SK-N-SH treated with all-trans-retinoic acid at 6 μM for 48 hours (cell line): ENCODE data around the gene PTPRN2.

Experiments
- ATAC-seq: fragments of 200-7000 bp; cut with Tn5 transposase; 3 replicates; pipeline ENCODE4 v1.9.1; 2020; ENCODE audit warnings: mild to moderate bottlenecking, moderate library complexity
- ARNTL ChIP-seq: fragments of 450-650 bp; formaldehyde crosslinking; IDR thresholded peaks from 2 replicates; pipeline ENCODE4 v1.5.0; 2020; ENCODE audit warnings: low read depth, mild to moderate bottlenecking, moderate library complexity, borderline replicate concordance
- BACH2 ChIP-seq: fragments of 250-450 bp; sonication (Bioruptor Pico); IDR thresholded peaks from 2 replicates; pipeline ENCODE4 v1.9.0; 2021; ENCODE audit warnings: mild to moderate bottlenecking, borderline replicate concordance
- ESRRG ChIP-seq: fragments of 250-450 bp; sonication (Bioruptor Pico); IDR thresholded peaks from 2 replicates; pipeline ENCODE4 v1.6.1; 2021; ENCODE audit warnings: mild to moderate bottlenecking
- GLIS3 ChIP-seq: fragments of 250-450 bp; sonication (Bioruptor Pico); IDR thresholded peaks from 2 replicates; pipeline ENCODE4 v1.5.0; 2020; ENCODE audit warnings: mild to moderate bottlenecking, moderate library complexity
- ISL1 ChIP-seq: fragments of 250-450 bp; sonication (Bioruptor Pico); IDR thresholded peaks from 2 replicates; pipeline ENCODE4 v2.1.2; 2022; ENCODE audit warnings: mild to moderate bottlenecking, moderate library complexity
- OSR1 ChIP-seq: fragments of 250-450 bp; sonication (Bioruptor Pico); IDR thresholded peaks from 2 replicates; pipeline ENCODE4 v1.8.0; 2022; ENCODE audit warnings: moderate library complexity, mild to moderate bottlenecking, inconsistent platforms
- PATZ1 ChIP-seq: fragments of 250-450 bp; sonication (Bioruptor Pico); IDR thresholded peaks from 2 replicates; pipeline ENCODE4 v1.8.0; 2020; ENCODE audit warnings: mild to moderate bottlenecking, moderate library complexity, borderline replicate concordance
- POU6F1 ChIP-seq: fragments of 250-450 bp; sonication (Bioruptor Pico); IDR thresholded peaks from 2 replicates; pipeline ENCODE4 v1.8.0; 2021; ENCODE audit warnings: low read depth, mild to moderate bottlenecking, moderate library complexity, borderline replicate concordance
- PPARA ChIP-seq: fragments of 250-450 bp; sonication (Bioruptor Pico); IDR thresholded peaks from 2 replicates; pipeline ENCODE4 v1.5.0; 2020; ENCODE audit warnings: mild to moderate bottlenecking, borderline replicate concordance
- RARB ChIP-seq: fragments of 250-450 bp; sonication (Bioruptor Pico); IDR thresholded peaks from 2 replicates; pipeline ENCODE4 v1.8.0; 2021; ENCODE audit warnings: mild to moderate bottlenecking, moderate library complexity
- SNAI2 ChIP-seq: fragments of 250-450 bp; sonication (Bioruptor Pico); IDR thresholded peaks from 2 replicates; pipeline ENCODE4 v1.5.0; 2020; ENCODE audit warnings: mild to moderate bottlenecking, moderate library complexity
- TCF4 ChIP-seq: fragments of 250-450 bp; sonication (Bioruptor Pico); IDR thresholded peaks from 2 replicates; pipeline ENCODE4 v1.8.0; 2021; ENCODE audit warnings: mild to moderate bottlenecking, moderate library complexity, borderline replicate concordance
- TOX ChIP-seq: fragments of 250-450 bp; sonication (Bioruptor Pico); IDR thresholded peaks from 2 replicates; pipeline ENCODE4 v1.8.0; 2021; ENCODE audit warnings: mild to moderate bottlenecking, moderate library complexity, borderline replicate concordance
- ZFP3 ChIP-seq: fragments of 250-450 bp; sonication (Bioruptor Pico); IDR thresholded peaks from 2 replicates; pipeline ENCODE4 v1.5.0; 2020; ENCODE audit warnings: mild to moderate bottlenecking, moderate library complexity
- ZFP30 ChIP-seq: fragments of 450-650 bp; formaldehyde crosslinking; IDR thresholded peaks from 2 replicates; pipeline ENCODE4 v1.5.0; 2022; ENCODE audit warnings: mild to moderate bottlenecking, moderate library complexity
- ZNF565 ChIP-seq: fragments of 450-650 bp; formaldehyde crosslinking; conservative IDR thresholded peaks from 2 replicates; pipeline ENCODE4 v1.5.0; 2020; ENCODE audit warnings: low read depth, mild to moderate bottlenecking, moderate library complexity
- ZNF70 ChIP-seq: fragments of 450-650 bp; formaldehyde crosslinking; IDR thresholded peaks from 2 replicates; pipeline ENCODE4 v1.5.0; 2020; ENCODE audit warnings: mild to moderate bottlenecking, moderate library complexity
- TF ChIP-seq, protein P1 (sequence below): fragments of 250-450 bp; sonication (Bioruptor Pico); IDR thresholded peaks from 2 replicates; pipeline ENCODE4 v1.5.1; 2021; ENCODE audit warnings: mild to moderate bottlenecking, moderate library complexity
- TF ChIP-seq, protein P2 (sequence below): fragments of 250-450 bp; sonication (Bioruptor Pico); IDR thresholded peaks from 2 replicates; pipeline ENCODE4 v1.5.0; 2020; ENCODE audit warnings: mild to moderate bottlenecking, moderate library complexity
- TF ChIP-seq, protein P3 (sequence below): fragments of 250-450 bp; sonication (Bioruptor Pico); IDR thresholded peaks from 2 replicates; pipeline ENCODE4 v1.5.1; 2020; ENCODE audit warnings: low read depth, mild to moderate bottlenecking, moderate library complexity

PTPRN2 gene

GRCh38 chr7:157900556-157900955 is 687.1 kb downstream of the PTPRN2 start:
- ATAC-seq: no peak
- no peak for TF ChIP-seq PPARA (CRISPR knock-in tag)
- no peak for TF ChIP-seq ISL1 (CRISPR knock-in tag)
- TF ChIP-seq, protein P1, sequence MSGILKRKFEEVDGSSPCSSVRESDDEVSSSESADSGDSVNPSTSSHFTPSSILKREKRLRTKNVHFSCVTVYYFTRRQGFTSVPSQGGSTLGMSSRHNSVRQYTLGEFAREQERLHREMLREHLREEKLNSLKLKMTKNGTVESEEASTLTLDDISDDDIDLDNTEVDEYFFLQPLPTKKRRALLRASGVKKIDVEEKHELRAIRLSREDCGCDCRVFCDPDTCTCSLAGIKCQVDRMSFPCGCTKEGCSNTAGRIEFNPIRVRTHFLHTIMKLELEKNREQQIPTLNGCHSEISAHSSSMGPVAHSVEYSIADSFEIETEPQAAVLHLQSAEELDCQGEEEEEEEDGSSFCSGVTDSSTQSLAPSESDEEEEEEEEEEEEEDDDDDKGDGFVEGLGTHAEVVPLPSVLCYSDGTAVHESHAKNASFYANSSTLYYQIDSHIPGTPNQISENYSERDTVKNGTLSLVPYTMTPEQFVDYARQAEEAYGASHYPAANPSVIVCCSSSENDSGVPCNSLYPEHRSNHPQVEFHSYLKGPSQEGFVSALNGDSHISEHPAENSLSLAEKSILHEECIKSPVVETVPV: no peak
- no peak for TF ChIP-seq TCF4
- TF ChIP-seq PATZ1 (CRISPR knock-in tag): no peak
- no peak for TF ChIP-seq SNAI2 (CRISPR knock-in tag)
- TF ChIP-seq OSR1 (CRISPR knock-in tag): no peak
- TF ChIP-seq BACH2 (CRISPR knock-in tag): no peak
- no peak for TF ChIP-seq POU6F1 (CRISPR knock-in tag)
- no peak for TF ChIP-seq TOX (CRISPR knock-in tag)
- TF ChIP-seq ZNF70 (CRISPR knock-in tag): no peak
- no peak for TF ChIP-seq RARB (CRISPR knock-in tag)
- TF ChIP-seq, protein P2, sequence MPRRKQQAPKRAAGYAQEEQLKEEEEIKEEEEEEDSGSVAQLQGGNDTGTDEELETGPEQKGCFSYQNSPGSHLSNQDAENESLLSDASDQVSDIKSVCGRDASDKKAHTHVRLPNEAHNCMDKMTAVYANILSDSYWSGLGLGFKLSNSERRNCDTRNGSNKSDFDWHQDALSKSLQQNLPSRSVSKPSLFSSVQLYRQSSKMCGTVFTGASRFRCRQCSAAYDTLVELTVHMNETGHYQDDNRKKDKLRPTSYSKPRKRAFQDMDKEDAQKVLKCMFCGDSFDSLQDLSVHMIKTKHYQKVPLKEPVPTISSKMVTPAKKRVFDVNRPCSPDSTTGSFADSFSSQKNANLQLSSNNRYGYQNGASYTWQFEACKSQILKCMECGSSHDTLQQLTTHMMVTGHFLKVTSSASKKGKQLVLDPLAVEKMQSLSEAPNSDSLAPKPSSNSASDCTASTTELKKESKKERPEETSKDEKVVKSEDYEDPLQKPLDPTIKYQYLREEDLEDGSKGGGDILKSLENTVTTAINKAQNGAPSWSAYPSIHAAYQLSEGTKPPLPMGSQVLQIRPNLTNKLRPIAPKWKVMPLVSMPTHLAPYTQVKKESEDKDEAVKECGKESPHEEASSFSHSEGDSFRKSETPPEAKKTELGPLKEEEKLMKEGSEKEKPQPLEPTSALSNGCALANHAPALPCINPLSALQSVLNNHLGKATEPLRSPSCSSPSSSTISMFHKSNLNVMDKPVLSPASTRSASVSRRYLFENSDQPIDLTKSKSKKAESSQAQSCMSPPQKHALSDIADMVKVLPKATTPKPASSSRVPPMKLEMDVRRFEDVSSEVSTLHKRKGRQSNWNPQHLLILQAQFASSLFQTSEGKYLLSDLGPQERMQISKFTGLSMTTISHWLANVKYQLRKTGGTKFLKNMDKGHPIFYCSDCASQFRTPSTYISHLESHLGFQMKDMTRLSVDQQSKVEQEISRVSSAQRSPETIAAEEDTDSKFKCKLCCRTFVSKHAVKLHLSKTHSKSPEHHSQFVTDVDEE: no peak
- TF ChIP-seq ESRRG (CRISPR knock-in tag): no peak
- no peak for TF ChIP-seq ZNF565 (CRISPR knock-in tag)
- no peak for TF ChIP-seq ZFP30 (CRISPR knock-in tag)
- TF ChIP-seq ZFP3 (CRISPR knock-in tag): no peak
- TF ChIP-seq GLIS3: no peak
- TF ChIP-seq ARNTL: no peak
- TF ChIP-seq, protein P3, sequence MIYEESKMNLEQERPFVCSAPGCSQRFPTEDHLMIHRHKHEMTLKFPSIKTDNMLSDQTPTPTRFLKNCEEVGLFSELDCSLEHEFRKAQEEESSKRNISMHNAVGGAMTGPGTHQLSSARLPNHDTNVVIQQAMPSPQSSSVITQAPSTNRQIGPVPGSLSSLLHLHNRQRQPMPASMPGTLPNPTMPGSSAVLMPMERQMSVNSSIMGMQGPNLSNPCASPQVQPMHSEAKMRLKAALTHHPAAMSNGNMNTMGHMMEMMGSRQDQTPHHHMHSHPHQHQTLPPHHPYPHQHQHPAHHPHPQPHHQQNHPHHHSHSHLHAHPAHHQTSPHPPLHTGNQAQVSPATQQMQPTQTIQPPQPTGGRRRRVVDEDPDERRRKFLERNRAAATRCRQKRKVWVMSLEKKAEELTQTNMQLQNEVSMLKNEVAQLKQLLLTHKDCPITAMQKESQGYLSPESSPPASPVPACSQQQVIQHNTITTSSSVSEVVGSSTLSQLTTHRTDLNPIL: no peak

GRCh38 chr7:157900011-157900410 is 687.6 kb downstream of the PTPRN2 start:
- ATAC-seq: no peak
- TF ChIP-seq ZFP30 (CRISPR knock-in tag) (no peak), ARNTL (no peak), SNAI2 (CRISPR knock-in tag) (no peak), OSR1 (CRISPR knock-in tag) (no peak), TOX (CRISPR knock-in tag) (no peak), GLIS3 (no peak)

DNA sequence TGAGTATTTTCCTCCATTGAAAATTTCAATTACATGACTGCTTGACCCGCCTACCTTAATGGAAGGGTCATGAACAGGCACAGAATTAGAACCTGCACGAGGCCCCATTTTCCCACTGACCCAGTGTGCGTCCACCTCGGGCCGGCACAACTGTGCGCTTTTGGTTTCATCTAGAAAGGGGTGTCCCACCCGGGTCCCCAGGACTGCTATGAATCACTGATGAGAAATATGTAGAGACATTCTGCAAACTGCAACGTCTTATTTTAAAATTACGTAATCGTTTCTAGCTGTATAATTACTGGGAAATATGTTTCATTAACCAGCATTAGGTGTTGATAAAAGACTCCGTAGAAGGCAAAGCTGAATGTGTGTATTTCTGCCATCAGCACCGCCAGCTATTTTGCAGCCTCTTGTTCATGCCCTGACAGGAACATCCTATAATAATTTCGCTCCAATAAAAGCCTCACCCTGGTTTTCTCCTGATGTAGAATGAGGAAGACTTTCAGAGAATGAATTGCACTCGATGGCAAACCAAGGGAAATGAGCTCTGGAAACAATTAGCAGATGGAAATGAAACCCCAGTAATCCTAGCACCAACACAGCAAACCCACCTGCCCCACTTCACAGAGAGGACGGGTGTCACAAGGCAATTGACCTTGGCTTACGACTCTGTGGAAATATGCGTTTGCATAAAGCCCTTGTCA is 688.7 kb downstream of the PTPRN2 start:
- TF ChIP-seq, protein P3: no peak
- TF ChIP-seq ZNF70 (CRISPR knock-in tag) (no peak), SNAI2 (CRISPR knock-in tag) (no peak), ARNTL (no peak)
- TF ChIP-seq, all 23 proteins: peak for 0
- ATAC-seq: no peak
